Measurements from ENCODE around the gene C19orf33. TPM values are rescaled to one million over a fixed set of nuclear protein-coding genes. Genes with fewer than 3 reads are reported as not detected.

The C19orf33 gene
- total RNA-seq, 1 experiment from 2014 or later, result not detected

GRCh38 chr19:38352611-38353010 is 48.6 kb downstream of the C19orf33 start:
- no peak for DNase-seq

More at GRCh38 chr19:38352611-38353010, 48.6 kb downstream of the C19orf33 start:
- Histone ChIP-seq H3K4me3 (ENCODE audit: low read length) (no peak overlapping the region), H3K27ac (ENCODE audit: low read length) (no peak overlapping the region), H3K9ac (ENCODE audit: low read length) (no peak overlapping the region), H3K9me2 (replicated peaks; ENCODE audit: insufficient read depth, low read length) (no peaks in the 10 kb centered on the region), H4K20me1 (ENCODE audit: insufficient read depth, low read depth, low read length) (no peaks in the 10 kb centered on the region), H3K79me2 (ENCODE audit: low read length) (no peaks in the 10 kb centered on the region), H2AFZ (ENCODE audit: low read length) (no peak overlapping the region), H3K4me2 (ENCODE audit: low read depth, low read length, poor library complexity, severe bottlenecking) (no peak overlapping the region), H3K27me3 (ENCODE audit: low read length) (no peaks in the 10 kb centered on the region), H3K4me1 (ENCODE audit: low read length) (no peaks in the 10 kb centered on the region), H3K36me3 (ENCODE audit: insufficient read depth, low read length) (no peaks in the 10 kb centered on the region), H3K9me3 (ENCODE audit: low read length) (no peaks in the 10 kb centered on the region)

Small RNA genes within 50 kb of the gene (small RNA-seq; reads per million reads assigned to genes)
- gene RF00019, result not detected

Other genes starting within 250 kb of the C19orf33 start
- gene DPF1, start 80.0 kb upstream of the C19orf33 start, total RNA-seq (2014; rRNA removed; shearing (Covaris generic); ENCODE audit: low replicate concordance), result 2.5 and 3.2 TPM in 2 replicates
- gene PPP1R14A, start 47.9 kb upstream of the C19orf33 start, total RNA-seq (2014; rRNA removed; shearing (Covaris generic); ENCODE audit: low replicate concordance), result not detected in 2 replicates
- gene SPINT2, start 39.7 kb upstream of the C19orf33 start, total RNA-seq (2014; rRNA removed; shearing (Covaris generic); ENCODE audit: low replicate concordance), result 0.22 and 1.7 TPM in 2 replicates
- 31.0 and 58.0 TPM in 2 replicates for gene YIF1B, start 11.7 kb downstream of the C19orf33 start, total RNA-seq (2014; rRNA removed; shearing (Covaris generic); ENCODE audit: low replicate concordance)
- not detected in 2 replicates for gene KCNK6, start 15.6 kb downstream of the C19orf33 start, total RNA-seq (2014; rRNA removed; shearing (Covaris generic); ENCODE audit: low replicate concordance)
- 4.3 and 14.6 TPM in 2 replicates for gene CATSPERG, start 31.6 kb downstream of the C19orf33 start, total RNA-seq (2014; rRNA removed; shearing (Covaris generic); ENCODE audit: low replicate concordance)
- 188 and 199 TPM in 2 replicates for gene PSMD8, start 70.3 kb downstream of the C19orf33 start, total RNA-seq (2014; rRNA removed; shearing (Covaris generic); ENCODE audit: low replicate concordance)
- not detected in 2 replicates for gene GGN, start 83.8 kb downstream of the C19orf33 start, total RNA-seq (2014; rRNA removed; shearing (Covaris generic); ENCODE audit: low replicate concordance)
- 0.07 and 0.11 TPM in 2 replicates for gene SPRED3, start 84.4 kb downstream of the C19orf33 start, total RNA-seq (2014; rRNA removed; shearing (Covaris generic); ENCODE audit: low replicate concordance)
- gene FAM98C, start 98.8 kb downstream of the C19orf33 start, total RNA-seq (2014; rRNA removed; shearing (Covaris generic); ENCODE audit: low replicate concordance), result 12.8 and 21.4 TPM in 2 replicates
- 0.14 and 0.15 TPM in 2 replicates for gene RASGRP4, start 122.0 kb downstream of the C19orf33 start, total RNA-seq (2014; rRNA removed; shearing (Covaris generic); ENCODE audit: low replicate concordance)
- gene RYR1, start 129.4 kb downstream of the C19orf33 start, total RNA-seq (2014; rRNA removed; shearing (Covaris generic); ENCODE audit: low replicate concordance), result 0.45 and 1.3 TPM in 2 replicates